Measurements from ENCODE around the gene ASCL2.

Gene ASCL2

DNA sequence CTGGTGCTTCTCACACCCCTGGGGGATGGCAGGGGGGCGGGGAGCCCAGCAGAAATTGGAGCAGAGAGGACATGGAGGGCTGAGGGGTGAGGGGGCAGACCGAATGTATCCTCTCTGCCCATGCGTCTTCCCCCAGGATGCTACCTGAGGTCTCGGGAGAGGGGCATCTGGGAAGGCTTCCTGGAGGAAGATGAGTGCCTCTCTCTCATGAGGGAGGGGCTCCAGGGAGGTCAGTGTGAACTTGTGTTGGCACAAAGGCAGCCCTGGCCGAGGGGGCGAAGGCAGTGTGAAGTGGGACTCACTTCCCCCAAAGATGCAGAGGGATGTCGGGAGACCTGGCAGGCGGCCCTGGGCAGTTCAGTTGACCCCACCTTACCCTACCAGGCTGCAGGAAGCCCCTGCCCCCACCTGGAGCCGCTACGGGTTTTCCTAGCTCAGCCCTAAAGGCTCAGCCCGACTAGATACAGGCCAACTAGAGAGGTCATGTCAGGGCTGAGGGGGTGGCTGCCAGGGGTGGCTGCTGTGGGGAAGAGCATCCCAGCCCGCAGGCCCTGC lies 10.4 kb downstream of the ASCL2 start:
- H3K4me3 ChIP-seq (ENCODE audit: low read length): no peak overlapping the region
- DNase-seq (ENCODE audit: low read depth): no peak
- TF ChIP-seq, protein P1, sequence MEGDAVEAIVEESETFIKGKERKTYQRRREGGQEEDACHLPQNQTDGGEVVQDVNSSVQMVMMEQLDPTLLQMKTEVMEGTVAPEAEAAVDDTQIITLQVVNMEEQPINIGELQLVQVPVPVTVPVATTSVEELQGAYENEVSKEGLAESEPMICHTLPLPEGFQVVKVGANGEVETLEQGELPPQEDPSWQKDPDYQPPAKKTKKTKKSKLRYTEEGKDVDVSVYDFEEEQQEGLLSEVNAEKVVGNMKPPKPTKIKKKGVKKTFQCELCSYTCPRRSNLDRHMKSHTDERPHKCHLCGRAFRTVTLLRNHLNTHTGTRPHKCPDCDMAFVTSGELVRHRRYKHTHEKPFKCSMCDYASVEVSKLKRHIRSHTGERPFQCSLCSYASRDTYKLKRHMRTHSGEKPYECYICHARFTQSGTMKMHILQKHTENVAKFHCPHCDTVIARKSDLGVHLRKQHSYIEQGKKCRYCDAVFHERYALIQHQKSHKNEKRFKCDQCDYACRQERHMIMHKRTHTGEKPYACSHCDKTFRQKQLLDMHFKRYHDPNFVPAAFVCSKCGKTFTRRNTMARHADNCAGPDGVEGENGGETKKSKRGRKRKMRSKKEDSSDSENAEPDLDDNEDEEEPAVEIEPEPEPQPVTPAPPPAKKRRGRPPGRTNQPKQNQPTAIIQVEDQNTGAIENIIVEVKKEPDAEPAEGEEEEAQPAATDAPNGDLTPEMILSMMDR (conservative IDR thresholded peaks at IDR 0.05; ENCODE audit: low read length): no peak

DNA sequence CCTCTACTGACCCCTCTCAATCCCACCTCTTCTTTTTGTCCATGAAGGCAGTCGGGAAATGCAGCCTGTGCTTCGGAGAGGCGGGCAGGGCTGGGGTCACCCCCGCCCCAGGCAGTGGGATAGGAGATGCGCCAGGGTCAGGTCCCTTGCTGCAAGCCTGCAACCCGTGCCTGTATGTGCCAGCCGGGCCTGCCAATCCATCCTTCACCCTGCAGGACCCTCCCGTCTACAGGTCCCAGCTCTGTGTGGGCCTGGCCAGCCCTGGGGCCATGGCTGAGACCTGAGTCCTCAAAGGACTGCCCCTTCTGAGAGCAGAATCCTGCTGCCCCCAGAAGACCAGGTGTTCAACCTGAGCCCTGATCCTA lies 10.9 kb downstream of the ASCL2 start:
- TF ChIP-seq, protein P1 (conservative IDR thresholded peaks at IDR 0.05; ENCODE audit: low read length): no peak
- no peak overlapping the region for H3K4me3 ChIP-seq (ENCODE audit: low read length)
- no peak for DNase-seq (ENCODE audit: low read depth)

DNA sequence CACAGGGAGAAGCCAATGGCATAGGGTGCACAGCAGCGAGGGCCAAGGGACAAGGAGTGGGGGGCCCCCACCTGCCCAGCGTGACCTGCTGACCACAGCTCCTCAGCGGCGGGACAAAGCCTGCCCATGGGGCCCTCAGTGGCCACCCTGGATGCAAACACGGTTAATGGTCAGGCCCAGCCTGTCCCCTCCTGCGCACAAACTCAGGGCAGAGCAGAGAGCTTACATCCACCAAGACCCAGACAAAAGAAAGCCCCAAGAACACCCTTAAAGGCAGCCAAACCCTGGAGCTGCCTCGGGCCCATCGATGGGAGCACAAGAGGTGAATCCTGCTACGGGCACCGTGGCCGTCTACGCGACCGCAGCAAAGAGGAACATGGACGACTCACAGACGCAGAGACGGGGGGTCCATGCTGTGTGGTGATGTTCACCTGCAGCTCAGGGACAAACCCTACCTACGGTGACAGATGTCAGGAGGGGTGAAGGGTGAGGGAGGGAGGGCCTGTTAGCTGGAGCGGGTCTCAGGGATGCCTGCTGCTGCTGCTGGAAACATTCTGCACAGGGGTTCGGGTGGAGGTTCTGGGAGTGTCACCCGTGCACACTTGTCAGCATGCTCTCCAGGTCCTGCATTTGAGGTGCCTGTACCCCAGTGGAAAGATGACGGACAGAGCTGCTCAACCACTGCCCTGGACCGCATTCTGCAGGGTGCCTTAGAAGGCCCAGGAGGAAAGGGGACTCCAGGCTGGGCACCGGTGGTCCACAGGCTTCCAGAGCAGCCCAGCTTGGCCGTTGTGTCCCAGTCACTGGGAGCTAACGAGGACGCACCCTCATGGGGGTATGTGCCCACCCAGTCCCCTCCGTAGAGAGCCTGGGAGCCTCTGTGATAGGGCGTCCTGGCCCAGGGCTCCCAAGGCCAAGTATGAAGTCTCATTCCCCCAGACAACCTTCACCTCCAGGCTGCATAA lies 11.6 kb downstream of the ASCL2 start:
- no peak for DNase-seq (ENCODE audit: low read depth)
- TF ChIP-seq, protein P1 (conservative IDR thresholded peaks at IDR 0.05; ENCODE audit: low read length): no peak
- no peak overlapping the region for H3K4me3 ChIP-seq (ENCODE audit: low read length)

GRCh38 chr11:2256951-2257700 lies 13.3 kb downstream of the ASCL2 start:
- TF ChIP-seq, protein P1 (conservative IDR thresholded peaks at IDR 0.05; ENCODE audit: low read length): no peak
- DNase-seq (ENCODE audit: low read depth): no peak
- no peak overlapping the region for H3K4me3 ChIP-seq (ENCODE audit: low read length)

DNA sequence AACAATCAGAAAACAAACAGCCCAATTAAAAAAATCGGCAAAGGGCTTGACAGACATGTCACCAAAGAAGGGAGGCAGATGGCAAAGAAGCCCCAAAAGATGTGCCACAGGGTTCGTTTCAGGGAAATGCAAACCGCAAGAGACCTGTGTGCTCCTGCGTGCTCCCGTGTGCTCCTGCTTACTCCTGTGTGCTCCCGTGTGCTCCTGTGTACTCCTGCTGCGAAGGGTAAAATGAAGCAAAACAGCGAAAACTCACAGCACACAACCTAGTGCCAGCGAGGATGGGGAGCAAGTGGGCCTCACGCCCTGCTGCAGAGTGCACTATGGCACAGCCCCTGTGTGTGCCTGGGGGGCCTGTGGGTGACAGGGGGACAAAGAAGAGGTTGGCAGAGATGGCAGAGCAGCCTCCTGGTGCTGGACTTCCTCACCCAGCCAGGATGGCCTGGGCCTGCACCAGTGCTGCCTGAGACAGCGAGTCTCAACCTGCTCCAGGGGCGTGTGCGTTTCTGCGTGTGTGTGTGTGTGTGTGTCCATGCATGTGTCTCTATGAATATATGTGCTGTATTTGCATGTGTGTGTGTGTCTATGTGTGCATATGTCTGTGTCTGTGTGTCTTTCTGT lies 14.0 kb downstream of the ASCL2 start:
- TF ChIP-seq, protein P1 (conservative IDR thresholded peaks at IDR 0.05; ENCODE audit: low read length): no peak
- H3K4me3 ChIP-seq (ENCODE audit: low read length): no peak overlapping the region
- no peak for DNase-seq (ENCODE audit: low read depth)

- no peak for DNase-seq (ENCODE audit: low read depth)
- TF ChIP-seq, protein P1 (conservative IDR thresholded peaks at IDR 0.05; ENCODE audit: low read length): no peak
- H3K4me3 ChIP-seq (ENCODE audit: low read length): no peak overlapping the region
These were observed 18.4 kb downstream of the ASCL2 start for GRCh38 chr11:2252018-2252417.

All from AG10803 (cell line).